GM04504 (cell line): ENCODE results near the gene STX16.

Experiments
- DNase-seq: peaks from one replicate; pipeline ENCODE4 v3.0.0-alpha.2; 2012; ENCODE audit warnings: low read depth

The STX16 gene

GRCh38 chr20:58697201-58697866 lies 46.3 kb downstream of the STX16 start:
- no peak for DNase-seq

GRCh38 chr20:58697867-58698703 lies 47.0 kb downstream of the STX16 start:
- DNase-seq: no peak

- no peak for DNase-seq
Observed at GRCh38 chr20:58698741-58699622, 47.9 kb downstream of the STX16 start.

- no peak for DNase-seq
Observed at GRCh38 chr20:58699623-58700107, 48.6 kb downstream of the STX16 start.

- DNase-seq: no peak
Observed at GRCh38 chr20:58700121-58700821, 49.2 kb downstream of the STX16 start.

- no peak for DNase-seq
Observed at GRCh38 chr20:58700823-58701222, 49.7 kb downstream of the STX16 start.

DNA sequence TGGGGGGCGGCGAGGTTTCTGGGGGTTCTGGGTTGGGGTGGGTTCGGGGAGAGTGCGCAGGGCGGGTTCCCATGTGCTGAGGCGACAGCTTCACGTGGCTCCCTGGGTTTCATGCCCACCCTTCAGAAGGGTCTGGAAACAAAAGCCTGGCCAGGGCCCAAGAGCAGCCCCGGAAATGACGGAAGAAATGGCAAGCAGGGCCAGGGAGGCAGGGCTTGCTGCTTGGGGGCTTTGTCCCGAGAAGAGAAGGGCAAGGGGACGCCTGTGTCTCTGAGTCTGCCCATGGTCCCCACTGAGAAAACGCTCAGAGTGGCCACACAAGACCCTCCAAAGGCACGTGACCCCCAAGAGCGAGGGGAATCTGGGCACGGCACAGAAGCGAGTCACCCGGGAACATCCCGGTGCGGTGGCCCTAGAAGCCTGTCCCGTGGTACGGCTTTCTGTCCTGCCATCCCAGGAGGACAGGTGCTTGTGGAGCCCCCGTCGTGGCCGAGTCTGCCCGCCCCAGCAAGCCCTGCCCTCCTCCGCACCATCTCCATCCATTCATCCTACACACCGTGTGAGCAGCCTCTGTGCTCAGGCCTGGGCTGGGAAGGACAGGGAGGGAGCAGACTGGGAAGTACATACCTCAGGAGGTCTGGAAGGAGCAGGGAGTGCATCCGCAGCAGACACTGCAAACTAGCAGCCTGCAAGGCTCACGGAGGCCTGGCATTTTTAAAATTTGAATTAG lies 50.5 kb downstream of the STX16 start:
- no peak for DNase-seq

GRCh38 chr20:58702161-58702510 lies 51.1 kb downstream of the STX16 start:
- no peak for DNase-seq

GRCh38 chr20:58702859-58703648 lies 52.0 kb downstream of the STX16 start:
- no peak for DNase-seq

DNA sequence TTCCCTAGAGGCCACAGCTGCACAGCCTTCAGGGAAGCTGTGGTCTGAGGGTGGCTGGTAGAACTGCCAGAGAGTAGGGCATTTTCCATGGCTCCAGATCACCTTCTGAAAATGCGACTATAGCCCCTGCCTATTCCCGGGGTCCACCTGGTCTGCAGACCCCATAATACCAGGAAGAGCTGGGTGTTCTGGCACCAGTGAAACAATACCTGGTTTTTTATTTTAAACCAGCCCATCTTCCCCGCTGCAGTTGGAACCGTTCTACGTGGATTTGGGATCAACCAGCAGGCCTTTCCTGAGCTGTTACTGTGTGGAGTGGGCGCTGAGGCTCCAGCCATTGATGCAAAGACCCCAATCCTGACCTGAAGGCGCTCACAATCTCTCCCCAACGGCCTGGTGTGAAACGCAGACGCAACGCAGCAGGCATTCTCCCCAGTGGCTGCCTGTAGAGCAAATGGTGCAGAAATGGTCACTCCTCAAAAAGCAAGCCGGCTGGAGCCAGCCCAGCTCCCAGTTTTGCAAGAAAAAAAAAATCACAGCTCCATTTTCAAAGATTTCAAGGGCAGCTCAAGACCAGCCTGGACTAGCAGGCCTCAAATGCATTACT lies 52.8 kb downstream of the STX16 start:
- DNase-seq: no peak

DNA sequence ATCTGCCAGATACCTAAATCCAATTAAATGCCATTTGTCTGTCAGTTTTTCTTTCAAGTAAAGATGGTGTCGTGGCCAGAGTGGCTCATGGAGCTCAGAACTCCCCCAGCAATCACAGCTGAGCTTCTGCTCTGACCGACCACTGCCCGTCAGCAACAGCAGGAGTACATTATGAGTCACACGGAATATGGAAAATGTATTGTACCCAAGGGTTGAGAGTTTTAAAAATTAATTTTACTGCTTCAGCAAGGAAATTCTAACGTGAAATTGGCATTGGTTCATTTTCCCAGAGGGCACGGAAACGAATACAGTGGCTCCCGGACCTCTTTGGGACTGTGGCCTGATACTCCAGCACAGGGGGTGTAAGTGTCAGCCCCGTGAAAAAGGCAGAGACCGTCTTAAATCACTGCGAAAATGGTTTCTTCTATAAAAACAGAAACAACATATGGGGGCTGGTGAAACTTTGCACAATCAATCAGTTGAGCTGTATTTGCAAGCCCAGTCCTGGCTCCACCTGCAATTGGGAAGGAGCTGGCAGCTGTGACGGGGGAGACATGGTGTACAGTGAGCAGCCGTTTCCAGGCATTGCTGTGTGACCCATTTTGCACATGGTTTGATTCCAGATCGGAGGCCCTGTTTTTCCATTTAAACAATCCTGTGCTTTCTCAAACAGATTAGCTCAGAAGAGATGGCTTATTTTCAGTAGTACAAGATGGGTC lies 54.3 kb downstream of the STX16 start:
- no peak for DNase-seq

- DNase-seq: no peak
Observed at GRCh38 chr20:58706150-58706892, 55.2 kb downstream of the STX16 start.

- DNase-seq: no peak
Observed at GRCh38 chr20:58706975-58707681, 56.0 kb downstream of the STX16 start.

DNA sequence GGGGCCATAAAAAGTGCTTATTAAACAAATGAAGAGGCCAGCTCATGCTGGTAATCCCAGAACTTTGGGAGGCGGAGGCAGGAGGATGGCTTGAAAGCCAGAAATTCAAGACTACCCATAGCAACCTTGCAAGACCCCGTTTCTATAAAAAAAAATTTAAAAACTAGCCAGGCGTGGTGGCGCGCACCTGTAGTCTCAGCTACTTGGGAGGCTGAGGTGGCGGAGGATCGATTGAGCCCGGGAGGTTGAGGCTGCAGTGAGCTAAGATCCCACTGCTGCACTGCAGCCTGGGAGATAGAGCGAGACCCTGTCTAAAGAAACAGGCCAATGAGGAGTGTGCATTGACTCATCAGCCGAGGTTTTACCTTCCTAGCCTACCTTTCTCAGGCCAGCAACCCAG lies 56.7 kb downstream of the STX16 start:
- no peak for DNase-seq

DNA sequence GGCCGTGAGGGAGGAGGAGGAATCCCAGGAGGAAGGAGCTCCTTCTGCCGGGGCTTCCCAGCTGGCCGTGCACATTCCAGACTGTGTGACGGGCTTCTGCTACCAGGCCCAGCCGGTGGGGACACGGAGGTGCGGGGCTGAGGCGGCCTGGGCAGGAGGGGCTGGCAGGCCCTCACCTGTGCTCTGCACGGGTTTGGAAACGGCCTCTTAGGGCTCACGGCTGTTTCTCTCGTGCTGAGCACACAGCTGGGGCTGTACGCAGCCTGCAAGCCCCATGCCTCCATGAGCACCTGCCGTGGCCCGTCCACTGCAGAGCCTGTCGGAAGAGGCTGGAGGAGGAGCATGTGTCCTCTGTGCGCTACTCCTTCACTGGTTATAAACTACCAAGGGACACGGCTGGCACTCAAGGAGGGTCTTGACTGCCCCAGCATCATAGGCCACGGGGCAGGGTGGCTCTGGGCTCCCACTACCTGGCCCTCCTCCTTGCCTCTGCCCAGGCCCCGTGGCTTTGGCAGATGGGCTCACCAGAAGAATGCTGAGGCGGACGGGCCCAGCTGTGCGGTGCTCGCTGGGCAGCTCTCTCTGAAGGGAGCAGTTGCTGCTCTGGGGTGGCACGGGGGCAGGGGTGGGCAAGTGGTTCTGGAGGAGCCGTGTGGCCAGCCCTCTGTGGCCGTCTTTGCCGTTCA lies 57.3 kb downstream of the STX16 start:
- DNase-seq: no peak

GRCh38 chr20:58709013-58709702 lies 58.1 kb downstream of the STX16 start:
- no peak for DNase-seq

DNA sequence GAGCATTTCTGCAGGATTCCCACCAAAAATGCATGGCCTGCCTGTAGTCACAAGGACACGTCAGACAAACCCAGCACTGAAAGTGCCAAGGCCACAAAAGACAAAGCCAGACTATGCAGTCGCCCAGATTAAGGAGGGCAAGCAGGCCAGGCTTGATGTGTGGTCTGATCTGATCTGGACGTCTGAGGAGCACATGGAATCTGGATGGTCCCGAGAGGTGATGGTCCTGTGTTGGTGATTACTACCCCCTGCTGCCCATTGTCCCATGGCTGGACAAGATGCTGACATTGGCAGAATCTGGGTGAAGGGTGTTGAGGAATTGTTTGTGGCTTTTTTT lies 58.6 kb downstream of the STX16 start:
- DNase-seq: no peak
